K562 (cell line): ENCODE data around the gene SPATA20. TPM values are rescaled to one million over a fixed set of nuclear protein-coding genes. Genes with fewer than 3 reads are reported as not detected.
A peak's percentile ranks its signal among the peaks of the same experiment; 100 is the strongest.

ENCODE experiments used
- ATAC-seq: fragments of 200-7000 bp; cut with Tn5 transposase; 3 replicates; pipeline ENCODE4 v1.9.1; 2020; ENCODE audit warnings: moderate library complexity
- BruUV-seq: library from RNA; stranded (reverse); fragments of 400-500 nt; replicated peaks from 2 replicates; lab custom pipeline; 2021; lab: Mats Ljungman, UMichigan
- CTCF ChIA-PET: fragments of 300-600 bp; formaldehyde crosslinking; extraction: SDS; loops from one replicate; lab custom pipeline; 2021; ENCODE audit warnings: low intra/inter-chr PET ratio; lab: Yijun Ruan, JAX
- POLR2A ChIA-PET: fragments of 300-600, 350-650 bp; sonication (Branson Sonifier 250); formaldehyde crosslinking; extraction: SDS; loops from one replicate; lab custom pipeline; 2021; ENCODE audit warnings: antibody characterized with exemption, inconsistent platforms; lab: Yijun Ruan, JAX
- DNase-seq, 4 experiments: peaks; one replicate each; pipeline versions ENCODE4 v3.0.0 to v3.0.0-alpha.2; 2011 to 2018; ENCODE audit warnings: low spot score in 3 of 4, mixed read lengths in 3 of 4; ENCODE audit errors: extremely low read depth in 1 of 4
- FAIRE-seq: peaks from 2 replicates; lab custom pipeline; 2011; peaks lifted over from hg19 to GRCh38; lab: Jason Lieb, UNC
- H2AFZ ChIP-seq: 2 replicates; pipeline ENCODE4 v1.6.0; 2011; ENCODE audit warnings: low read depth, low read length, control low read depth, inconsistent platforms
- H3K27ac ChIP-seq: fragments of 200-600 bp; 3 replicates; pipeline ENCODE4 v1.8.0; 2011; ENCODE audit warnings: low read depth, mild to moderate bottlenecking, control low read depth, inconsistent platforms, low read length, moderate library complexity, mixed read lengths; ENCODE audit errors: extremely low read depth
- H3K27me3 ChIP-seq, 2 experiments: fragments of 300-600 bp in 1 of 2; 2 replicates in 1 of 2; 3 replicates in 1 of 2; pipeline versions ENCODE4 v1.6.0 to v1.8.0; 2011; ENCODE audit warnings: inconsistent platforms in 2 of 2, low read length in 2 of 2, mild to moderate bottlenecking in 1 of 2, mixed read lengths in 1 of 2, moderate library complexity in 1 of 2; ENCODE audit not compliant: control insufficient read depth in 2 of 2, insufficient read depth in 2 of 2
- H3K36me3 ChIP-seq: fragments of 300-600 bp; 3 replicates; pipeline ENCODE4 v1.8.0; 2011; ENCODE audit warnings: mild to moderate bottlenecking, low read length, inconsistent platforms; ENCODE audit not compliant: control insufficient read depth, insufficient read depth
- H3K4me1 ChIP-seq, 2 experiments: fragments of 200-600 bp in 1 of 2; replicated peaks in 1 of 2; 2 replicates in 1 of 2; 3 replicates in 1 of 2; pipeline versions ENCODE4 v1.5.1 to v1.8.0; 2011; ENCODE audit warnings: inconsistent platforms in 2 of 2, low read length in 2 of 2, mild to moderate bottlenecking in 1 of 2, mixed read lengths in 1 of 2, moderate library complexity in 1 of 2; ENCODE audit not compliant: control insufficient read depth in 2 of 2, insufficient read depth in 2 of 2
- H3K4me2 ChIP-seq: 2 replicates; pipeline ENCODE4 v1.6.1; 2011; ENCODE audit warnings: low read length, control low read depth, inconsistent platforms, mixed read lengths; ENCODE audit not compliant: insufficient read depth
- H3K4me3 ChIP-seq: fragments of 200-600 bp; sonication (generic), shearing (Covaris generic); 2 replicates; pipeline ENCODE4 v1.5.1; 2016; ENCODE audit warnings: control low read depth, inconsistent platforms
- H3K79me2 ChIP-seq: fragments of 200-600 bp; 3 replicates; pipeline ENCODE4 v1.8.0; 2011; ENCODE audit warnings: low read length, inconsistent platforms; ENCODE audit not compliant: control insufficient read depth, insufficient read depth
- H3K9ac ChIP-seq, 2 experiments: 2 replicates each; pipeline versions ENCODE4 v1.6.0 to v1.6.1; 2011; ENCODE audit warnings: low read depth in 2 of 2, low read length in 2 of 2, control low read depth in 1 of 2, inconsistent platforms in 1 of 2, mild to moderate bottlenecking in 1 of 2, mixed read lengths in 1 of 2; ENCODE audit not compliant: insufficient read depth in 1 of 2
- H3K9me1 ChIP-seq: one replicate; pipeline ENCODE4 v1.6.0; 2011; ENCODE audit warnings: inconsistent platforms, mild to moderate bottlenecking, low read length, moderate library complexity; ENCODE audit not compliant: control insufficient read depth, insufficient read depth
- H3K9me3 ChIP-seq: replicated peaks from 2 replicates; pipeline ENCODE4 v1.5.1; 2011; ENCODE audit warnings: low read depth, low read length, inconsistent platforms; ENCODE audit not compliant: control insufficient read depth, insufficient read depth
- H4K20me1 ChIP-seq: replicated peaks from 2 replicates; pipeline ENCODE4 v1.6.1; 2011; ENCODE audit warnings: low read length, inconsistent platforms, mixed read lengths; ENCODE audit not compliant: control insufficient read depth, insufficient read depth
- ARID2 ChIP-seq: fragments of 450-650 bp; IDR thresholded peaks from 2 replicates; pipeline ENCODE4 v1.6.1; 2017; ENCODE audit warnings: antibody characterized with exemption, mild to moderate bottlenecking
- CBX2 ChIP-seq: fragments of 200-600 bp; sonication (generic); IDR thresholded peaks from one replicate; pipeline ENCODE4 v1.6.1; 2012; ENCODE audit warnings: mild to moderate bottlenecking, low read length, inconsistent platforms; ENCODE audit not compliant: insufficient read depth, poor library complexity, severe bottlenecking
- FOXP1 ChIP-seq: sonication (generic); formaldehyde crosslinking; IDR thresholded peaks from 2 replicates; pipeline ENCODE4 v1.8.0; 2022; ENCODE audit warnings: mild to moderate bottlenecking, missing genetic modification reagents
- RBM17 ChIP-seq: fragments of 200-400 bp; formaldehyde crosslinking; IDR thresholded peaks from 2 replicates; pipeline ENCODE4 v1.6.1; 2017; ENCODE audit warnings: low read depth, mild to moderate bottlenecking, low read length, borderline replicate concordance
- RFX5 ChIP-seq: IDR thresholded peaks from 2 replicates; pipeline ENCODE4 v1.6.1; 2011; ENCODE audit warnings: low read depth, mild to moderate bottlenecking, improper control_type of control experiment, low read length
- ZEB2 ChIP-seq: fragments of 450-650 bp; IDR thresholded peaks from 2 replicates; pipeline ENCODE4 v1.6.1; 2016
- ZNF253 ChIP-seq: fragments of 250-450 bp; sonication (Bioruptor Pico); conservative IDR thresholded peaks from 2 replicates; pipeline ENCODE4 v1.6.1; 2021; ENCODE audit warnings: mild to moderate bottlenecking
- ZNF41 ChIP-seq: fragments of 250-450 bp; sonication (Bioruptor Pico); conservative IDR thresholded peaks from 2 replicates; pipeline ENCODE4 v1.4.0; 2020; ENCODE audit warnings: mild to moderate bottlenecking
- WGBS: fragments of 100-300 bp; shearing (Covaris generic); methylation state at CpG from one replicate; pipeline ENCODE4 v1.1.6; 2016; ENCODE audit warnings: low coverage, mixed read lengths; ENCODE audit not compliant: insufficient coverage; ENCODE audit errors: missing lambda C conversion rate; 5-methylcytosine and 5-hydroxymethylcytosine counted together
- in situ Hi-C: fragments of 300-500 bp; cut with MboI; formaldehyde crosslinking; loops from 4 replicates; pipeline ENCODE4 v1.15.0; 2018; ENCODE audit warnings: inconsistent platforms, mixed read lengths
- intact Hi-C: fragments of 100-400 bp; cut with micrococcal nuclease; formaldehyde crosslinking; loops from 2 replicates; pipeline ENCODE4 v1.14.2; 2022
- polyA plus RNA-seq, 8 experiments: library from polyadenylated mRNA; depleted of rRNA in 4 of 8; stranded (reverse) in 5 of 8; unstranded in 3 of 8; fragments of >200 nt; fragmentation: Nextera tagmentation in 2 of 8; fragmentation: Illumina TruSeq in 1 of 8; extraction: Ambion mirVana in 2 of 8; extraction: Trizol in 1 of 8; gene quantifications; 2 replicates each; pipeline versions ENCODE4 v1.2.1 to v1.2.3, GENCODE V29; 2011 to 2014; ENCODE audit warnings: inconsistent platforms in 1 of 8, missing spikeins in 1 of 8
- total RNA-seq, 7 experiments: library from RNA; depleted of rRNA in 6 of 7; stranded (reverse); fragments of >200 nt in 6 of 7; fragmentation: Illumina TruSeq in 2 of 7; extraction: Trizol in 2 of 7; gene quantifications; 2 replicates each; pipeline versions ENCODE4 v1.2.1 to v1.2.3, GENCODE V29; 2011 to 2021; ENCODE audit warnings: low replicate concordance in 1 of 7
- TF ChIP-seq, protein P1 (sequence below): fragments of 250-450 bp; sonication (Bioruptor Pico); IDR thresholded peaks from 2 replicates; pipeline ENCODE4 v1.4.0; 2020; ENCODE audit warnings: mild to moderate bottlenecking
- TF ChIP-seq, protein P2 (sequence below): fragments of 250-450 bp; sonication (Bioruptor Pico); IDR thresholded peaks from 2 replicates; pipeline ENCODE4 v1.5.0; 2021
- TF ChIP-seq, protein P3 (sequence below), 3 experiments: IDR thresholded peaks in 2 of 3; conservative IDR thresholded peaks in 1 of 3; 2 replicates each; pipeline ENCODE4 v1.5.1; 2011 to 2012; ENCODE audit warnings: low read length in 3 of 3, mild to moderate bottlenecking in 3 of 3, control low read depth in 2 of 3, improper control_type of control experiment in 1 of 3, inconsistent platforms in 1 of 3, low read depth in 1 of 3, mixed read lengths in 1 of 3, moderate library complexity in 1 of 3; ENCODE audit not compliant: insufficient read depth in 2 of 3
- TF ChIP-seq, protein P4 (sequence below): sonication (generic); formaldehyde crosslinking; IDR thresholded peaks from 2 replicates; pipeline ENCODE4 v1.8.1; 2023; ENCODE audit warnings: mild to moderate bottlenecking, missing genetic modification reagents

The SPATA20 gene
- total and polyA plus RNA-seq, 9 of the 15 experiments (the other 6 are each of a cell fraction or from before 2014, with no cell fraction given) = 0.08 to 4.0 (median 1.5) TPM

DNA sequence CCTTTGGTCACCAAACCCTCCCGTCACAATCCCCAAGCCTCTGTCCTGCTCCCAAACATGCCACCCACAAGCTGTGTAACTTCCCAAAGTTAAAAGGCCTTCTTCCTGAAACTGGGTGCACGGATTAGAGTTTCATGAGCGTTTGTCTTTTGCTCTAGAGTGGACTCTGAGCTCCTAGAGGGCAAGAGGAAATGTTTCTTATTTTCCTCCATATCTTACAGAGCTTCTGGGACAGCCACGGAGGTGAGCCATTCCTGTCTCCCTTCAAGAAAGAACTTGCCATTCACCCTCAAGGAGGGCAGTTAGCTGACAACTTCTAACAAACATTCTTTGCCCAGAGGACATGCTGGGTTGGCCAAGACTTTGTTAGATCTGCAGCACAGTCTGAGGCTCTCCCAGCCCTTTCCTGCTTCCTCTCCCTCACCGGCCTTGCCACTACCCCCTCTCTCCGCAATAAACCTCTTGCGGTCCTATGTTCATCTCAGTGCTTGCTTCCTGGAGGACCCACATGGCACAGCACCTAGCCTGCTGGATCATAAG lies 41.3 kb upstream of the SPATA20 start:
- FAIRE-seq (no peak), ATAC-seq (no peak; the same call in 2 of the 3 replicates), DNase-seq (no peak)
- H3K4me1 ChIP-seq = peaks cover 0 to 9% of the 10 kb centered on the region in 2 experiments; a peak in 1 of 5 replicates
- no peak overlapping the region for H3K27ac ChIP-seq
- no peak overlapping the region for H3K4me3 ChIP-seq
- H3K79me2 ChIP-seq = no peaks in the 10 kb centered on the region
- H3K4me2 ChIP-seq = no peak overlapping the region
- intact Hi-C loops = no loop called here
- ChIA-PET CTCF (no interaction called here), POLR2A (interaction anchor here (0.7 to 1.7 kb wide), 4 partner anchors 10 to 493 kb away, joined by 3 to 4 read pairs (median 3); no protein-coding TSS in a partner anchor)
- peak overlapping the region in 1 of 2 experiments; percentile 15; a peak in 1 of 4 replicates for H3K9ac ChIP-seq
- no TSS peak for BruUV-seq
- H3K9me3 ChIP-seq = no peaks in the 10 kb centered on the region
- no peaks in the 10 kb centered on the region for H3K36me3 ChIP-seq
- H3K9me1 ChIP-seq = no peaks in the 10 kb centered on the region
- peaks cover 27 to 58% of the 10 kb centered on the region in 2 experiments for H3K27me3 ChIP-seq
- no peak overlapping the region for H2AFZ ChIP-seq
- in situ Hi-C loops = no loop called here
- 0 out of 2 replicates have a peak, but pooled peaks cover 3% of the 10 kb centered on the region for H4K20me1 ChIP-seq
- 10% methylated on average over 7 of the region's 7 CpGs for WGBS
- TF ChIP-seq ZEB2 (no peak), RBM17 (no peak), ZNF253 (CRISPR knock-in tag) (no peak), CBX2 (no peak), ZNF41 (CRISPR knock-in tag) (no peak), FOXP1 (CRISPR knock-in tag) (no peak), ARID2 (no peak), RFX5 (no peak)
- TF ChIP-seq, protein P1, sequence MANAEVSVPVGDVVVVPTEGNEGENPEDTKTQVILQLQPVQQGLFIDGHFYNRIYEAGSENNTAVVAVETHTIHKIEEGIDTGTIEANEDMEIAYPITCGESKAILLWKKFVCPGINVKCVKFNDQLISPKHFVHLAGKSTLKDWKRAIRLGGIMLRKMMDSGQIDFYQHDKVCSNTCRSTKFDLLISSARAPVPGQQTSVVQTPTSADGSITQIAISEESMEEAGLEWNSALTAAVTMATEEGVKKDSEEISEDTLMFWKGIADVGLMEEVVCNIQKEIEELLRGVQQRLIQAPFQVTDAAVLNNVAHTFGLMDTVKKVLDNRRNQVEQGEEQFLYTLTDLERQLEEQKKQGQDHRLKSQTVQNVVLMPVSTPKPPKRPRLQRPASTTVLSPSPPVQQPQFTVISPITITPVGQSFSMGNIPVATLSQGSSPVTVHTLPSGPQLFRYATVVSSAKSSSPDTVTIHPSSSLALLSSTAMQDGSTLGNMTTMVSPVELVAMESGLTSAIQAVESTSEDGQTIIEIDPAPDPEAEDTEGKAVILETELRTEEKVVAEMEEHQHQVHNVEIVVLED (CRISPR knock-in tag) = no peak
- TF ChIP-seq, protein P2, sequence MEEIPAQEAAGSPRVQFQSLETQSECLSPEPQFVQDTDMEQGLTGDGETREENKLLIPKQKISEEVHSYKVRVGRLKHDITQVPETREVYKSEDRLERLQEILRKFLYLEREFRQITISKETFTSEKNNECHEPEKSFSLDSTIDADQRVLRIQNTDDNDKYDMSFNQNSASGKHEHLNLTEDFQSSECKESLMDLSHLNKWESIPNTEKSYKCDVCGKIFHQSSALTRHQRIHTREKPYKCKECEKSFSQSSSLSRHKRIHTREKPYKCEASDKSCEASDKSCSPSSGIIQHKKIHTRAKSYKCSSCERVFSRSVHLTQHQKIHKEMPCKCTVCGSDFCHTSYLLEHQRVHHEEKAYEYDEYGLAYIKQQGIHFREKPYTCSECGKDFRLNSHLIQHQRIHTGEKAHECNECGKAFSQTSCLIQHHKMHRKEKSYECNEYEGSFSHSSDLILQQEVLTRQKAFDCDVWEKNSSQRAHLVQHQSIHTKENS (CRISPR knock-in tag) = no peak
- TF ChIP-seq, protein P3, sequence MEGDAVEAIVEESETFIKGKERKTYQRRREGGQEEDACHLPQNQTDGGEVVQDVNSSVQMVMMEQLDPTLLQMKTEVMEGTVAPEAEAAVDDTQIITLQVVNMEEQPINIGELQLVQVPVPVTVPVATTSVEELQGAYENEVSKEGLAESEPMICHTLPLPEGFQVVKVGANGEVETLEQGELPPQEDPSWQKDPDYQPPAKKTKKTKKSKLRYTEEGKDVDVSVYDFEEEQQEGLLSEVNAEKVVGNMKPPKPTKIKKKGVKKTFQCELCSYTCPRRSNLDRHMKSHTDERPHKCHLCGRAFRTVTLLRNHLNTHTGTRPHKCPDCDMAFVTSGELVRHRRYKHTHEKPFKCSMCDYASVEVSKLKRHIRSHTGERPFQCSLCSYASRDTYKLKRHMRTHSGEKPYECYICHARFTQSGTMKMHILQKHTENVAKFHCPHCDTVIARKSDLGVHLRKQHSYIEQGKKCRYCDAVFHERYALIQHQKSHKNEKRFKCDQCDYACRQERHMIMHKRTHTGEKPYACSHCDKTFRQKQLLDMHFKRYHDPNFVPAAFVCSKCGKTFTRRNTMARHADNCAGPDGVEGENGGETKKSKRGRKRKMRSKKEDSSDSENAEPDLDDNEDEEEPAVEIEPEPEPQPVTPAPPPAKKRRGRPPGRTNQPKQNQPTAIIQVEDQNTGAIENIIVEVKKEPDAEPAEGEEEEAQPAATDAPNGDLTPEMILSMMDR (IDR thresholded peaks at IDR 0.05 in 2 of 3, conservative IDR thresholded peaks at IDR 0.05 in 1 of 3; ENCODE audit: insufficient read depth in 2 of 3, low read depth in 1 of 3, low read length in 3 of 3) = no peak
- TF ChIP-seq, protein P4, sequence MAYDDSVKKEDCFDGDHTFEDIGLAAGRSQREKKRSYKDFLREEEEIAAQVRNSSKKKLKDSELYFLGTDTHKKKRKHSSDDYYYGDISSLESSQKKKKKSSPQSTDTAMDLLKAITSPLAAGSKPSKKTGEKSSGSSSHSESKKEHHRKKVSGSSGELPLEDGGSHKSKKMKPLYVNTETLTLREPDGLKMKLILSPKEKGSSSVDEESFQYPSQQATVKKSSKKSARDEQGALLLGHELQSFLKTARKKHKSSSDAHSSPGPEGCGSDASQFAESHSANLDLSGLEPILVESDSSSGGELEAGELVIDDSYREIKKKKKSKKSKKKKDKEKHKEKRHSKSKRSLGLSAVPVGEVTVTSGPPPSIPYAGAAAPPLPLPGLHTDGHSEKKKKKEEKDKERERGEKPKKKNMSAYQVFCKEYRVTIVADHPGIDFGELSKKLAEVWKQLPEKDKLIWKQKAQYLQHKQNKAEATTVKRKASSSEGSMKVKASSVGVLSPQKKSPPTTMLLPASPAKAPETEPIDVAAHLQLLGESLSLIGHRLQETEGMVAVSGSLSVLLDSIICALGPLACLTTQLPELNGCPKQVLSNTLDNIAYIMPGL (CRISPR knock-in tag) = no peak
